Activated CD8-positive, alpha-beta T cell treated with anti-CD3 and anti-CD28 coated beads for 36 hours (primary cell): ENCODE results near the gene CYB5RL. TPM values are rescaled to one million over a fixed set of nuclear protein-coding genes. Genes with fewer than 3 reads are reported as not detected.
A peak's percentile ranks its signal among the peaks of the same experiment; 100 is the strongest.

Source experiments
- ATAC-seq: fragments of 200-7000 bp; cut with Tn5 transposase; one replicate; pipeline ENCODE4 v1.10.0; 2021; ENCODE audit warnings: mild to moderate bottlenecking, moderate library complexity
- CTCF ChIA-PET: fragments of 350-600 bp; sonication (Branson Sonifier 250); formaldehyde crosslinking; loops from one replicate; lab custom pipeline; 2021; ENCODE audit warnings: antibody characterized with exemption; lab: Charles Lee
- POLR2A ChIA-PET: fragments of 350-600 bp; sonication (Branson Sonifier 250); formaldehyde crosslinking; loops from one replicate; lab custom pipeline; 2021; ENCODE audit warnings: antibody characterized with exemption; lab: Charles Lee
- DNase-seq: peaks from one replicate; pipeline ENCODE4 v3.0.0-alpha.2; 2020
- H3K27ac Mint-ChIP-seq: one replicate; pipeline ENCODE4 v1.8.0; 2021; ENCODE audit warnings: mild to moderate bottlenecking, mixed read lengths
- H3K27me3 Mint-ChIP-seq: one replicate; pipeline ENCODE4 v1.8.0; 2021; ENCODE audit warnings: mixed read lengths
- H3K36me3 Mint-ChIP-seq: one replicate; pipeline ENCODE4 v1.8.0; 2021; ENCODE audit warnings: low read depth, mixed read lengths
- H3K4me1 Mint-ChIP-seq: one replicate; pipeline ENCODE4 v1.8.0; 2021; ENCODE audit warnings: low read depth, mixed read lengths
- H3K4me3 Mint-ChIP-seq: one replicate; pipeline ENCODE4 v1.8.0; 2021; ENCODE audit warnings: mild to moderate bottlenecking, moderate library complexity, mixed read lengths
- H3K9me3 Mint-ChIP-seq: one replicate; pipeline ENCODE4 v1.8.0; 2021; ENCODE audit warnings: mixed read lengths
- intact Hi-C: fragments of 100-400 bp; cut with micrococcal nuclease; formaldehyde crosslinking; loops from one replicate; pipeline ENCODE4 v1.10.0; 2022
- total RNA-seq, 2 experiments: library from RNA; stranded (reverse); gene quantifications; one replicate each; pipeline ENCODE4 v1.2.3, GENCODE V29; 2021
- TF ChIP-seq, protein P1 (sequence below): fragments of 200-600 bp; IDR thresholded peaks from one replicate; pipeline ENCODE4 v1.8.0; 2022; ENCODE audit warnings: antibody characterized with exemption, mild to moderate bottlenecking

Gene CYB5RL
- total RNA-seq, 2 experiments from 2014 or later: 11.4 to 12.6 TPM

DNA sequence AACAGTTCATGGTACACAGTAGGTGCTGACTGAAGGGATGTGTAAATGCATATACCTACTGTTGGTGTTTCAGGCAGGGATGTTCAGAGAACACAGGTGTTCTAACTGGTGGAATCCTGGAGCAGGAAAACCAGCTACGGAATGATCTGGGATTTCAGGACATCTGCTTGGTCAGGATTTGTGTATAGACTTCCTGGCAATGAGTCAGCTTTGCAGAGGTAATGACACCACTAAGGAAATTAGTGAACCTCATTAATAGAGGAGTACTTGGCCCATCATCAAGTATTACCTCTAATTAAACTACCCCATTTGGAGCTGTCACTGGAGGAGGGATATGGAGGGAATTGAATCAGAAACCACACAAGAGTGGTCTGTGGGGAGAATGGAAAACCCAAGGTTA is 7.5 kb upstream of the CYB5RL start:
- no peak for ATAC-seq
- CTCF ChIA-PET: no interaction called here
- H3K27ac Mint-ChIP-seq: no peak overlapping the region
- H3K9me3 Mint-ChIP-seq: no peaks in the 10 kb centered on the region
- H3K36me3 Mint-ChIP-seq: peaks cover 60% of the 10 kb centered on the region
- peaks cover 18% of the 10 kb centered on the region for H3K4me1 Mint-ChIP-seq
- DNase-seq: no peak
- TF ChIP-seq, protein P1, sequence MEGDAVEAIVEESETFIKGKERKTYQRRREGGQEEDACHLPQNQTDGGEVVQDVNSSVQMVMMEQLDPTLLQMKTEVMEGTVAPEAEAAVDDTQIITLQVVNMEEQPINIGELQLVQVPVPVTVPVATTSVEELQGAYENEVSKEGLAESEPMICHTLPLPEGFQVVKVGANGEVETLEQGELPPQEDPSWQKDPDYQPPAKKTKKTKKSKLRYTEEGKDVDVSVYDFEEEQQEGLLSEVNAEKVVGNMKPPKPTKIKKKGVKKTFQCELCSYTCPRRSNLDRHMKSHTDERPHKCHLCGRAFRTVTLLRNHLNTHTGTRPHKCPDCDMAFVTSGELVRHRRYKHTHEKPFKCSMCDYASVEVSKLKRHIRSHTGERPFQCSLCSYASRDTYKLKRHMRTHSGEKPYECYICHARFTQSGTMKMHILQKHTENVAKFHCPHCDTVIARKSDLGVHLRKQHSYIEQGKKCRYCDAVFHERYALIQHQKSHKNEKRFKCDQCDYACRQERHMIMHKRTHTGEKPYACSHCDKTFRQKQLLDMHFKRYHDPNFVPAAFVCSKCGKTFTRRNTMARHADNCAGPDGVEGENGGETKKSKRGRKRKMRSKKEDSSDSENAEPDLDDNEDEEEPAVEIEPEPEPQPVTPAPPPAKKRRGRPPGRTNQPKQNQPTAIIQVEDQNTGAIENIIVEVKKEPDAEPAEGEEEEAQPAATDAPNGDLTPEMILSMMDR: no peak
- no peaks in the 10 kb centered on the region for H3K27me3 Mint-ChIP-seq
- POLR2A ChIA-PET: interaction anchor here (0.6 kb wide), 1 partner anchor 109 kb away, joined by 6 read pairs; no protein-coding TSS in a partner anchor
- no peak overlapping the region for H3K4me3 Mint-ChIP-seq
- intact Hi-C loops: loop anchor here (10.0 kb wide), 1 partner anchor 198 kb away; the partner anchor contains the start of gene SSBP3

DNA sequence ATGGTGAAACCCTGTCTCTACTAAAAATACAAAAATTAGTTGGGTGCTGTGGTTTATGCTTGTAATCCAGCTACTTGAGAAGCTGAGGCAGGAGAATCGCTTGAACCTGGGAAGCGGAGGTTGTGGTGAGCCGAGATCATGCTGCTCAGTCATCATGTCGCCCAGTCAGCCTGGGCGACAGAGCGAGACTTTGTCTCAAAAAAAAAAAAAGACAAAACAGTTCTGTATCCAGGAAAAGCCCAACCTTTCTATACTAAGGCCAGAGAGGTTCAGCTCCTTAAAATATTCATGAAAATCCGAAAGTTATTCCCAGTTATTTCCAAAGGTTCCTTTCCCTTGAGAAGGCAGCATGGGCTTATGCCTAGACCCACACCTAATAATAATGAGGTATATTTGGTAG is 4.4 kb upstream of the CYB5RL start:
- no peak overlapping the region for H3K4me3 Mint-ChIP-seq
- H3K27ac Mint-ChIP-seq: no peak overlapping the region
- DNase-seq: no peak
- ChIA-PET POLR2A (interaction anchor here (0.8 kb wide), 2 partner anchors 14 to 64 kb away, joined by 3 read pairs; no protein-coding TSS in a partner anchor), CTCF (interaction anchor here (1.2 kb wide), 1 partner anchor 23 kb away, joined by 3 read pairs; no protein-coding TSS in a partner anchor)
- no peaks in the 10 kb centered on the region for H3K27me3 Mint-ChIP-seq
- no peaks in the 10 kb centered on the region for H3K9me3 Mint-ChIP-seq
- peaks cover 48% of the 10 kb centered on the region for H3K36me3 Mint-ChIP-seq
- peaks cover 35% of the 10 kb centered on the region for H3K4me1 Mint-ChIP-seq
- no peak for ATAC-seq
- intact Hi-C loops: loop anchor here (5.0 to 10.0 kb wide), 2 partner anchors 201 to 283 kb away; partner anchors contain the start of gene SSBP3
- TF ChIP-seq, protein P1: no peak

DNA sequence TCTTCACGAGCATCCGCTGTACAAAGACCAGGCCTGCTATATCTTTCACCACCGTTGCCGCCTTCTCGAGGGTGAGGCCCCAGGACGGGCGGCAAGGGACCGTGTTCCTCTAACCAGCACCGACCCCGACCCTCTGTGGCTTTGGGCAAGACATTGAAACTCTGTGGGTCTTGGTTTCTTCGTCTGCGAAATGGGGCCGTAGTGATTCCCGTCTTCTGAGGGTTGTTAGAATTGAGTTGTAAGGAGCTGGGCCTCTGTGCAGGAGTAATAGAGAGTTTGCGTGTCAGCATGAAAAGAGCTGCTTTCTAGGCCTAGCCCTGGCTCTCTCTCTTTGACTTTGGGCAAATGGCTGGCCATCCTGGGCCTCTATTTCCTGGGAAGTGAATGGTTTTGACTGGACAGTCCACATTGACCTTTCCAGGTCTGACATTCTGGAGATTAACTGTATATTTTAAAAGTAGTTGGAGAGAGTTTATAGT is 728 bp upstream of the CYB5RL start:
- Mint-ChIP-seq H3K36me3 (peaks cover 24% of the 10 kb centered on the region), H3K27me3 (no peaks in the 10 kb centered on the region), H3K9me3 (no peaks in the 10 kb centered on the region), H3K4me1 (peaks cover 28% of the 10 kb centered on the region), H3K27ac (peak overlapping the region; percentile 84), H3K4me3 (peak overlapping the region; percentile 94)
- ChIA-PET POLR2A (interaction anchor here (0.6 to 2.3 kb wide), 9 partner anchors 10 to 563 kb away, joined by 3 to 7 read pairs (median 3); partner anchors contain the start of gene PARS2), CTCF (interaction anchor here (1.1 to 3.8 kb wide), 6 partner anchors 19 to 299 kb away, joined by 3 to 20 read pairs (median 8); partner anchors contain the start of gene SSBP3)
- ATAC-seq: no peak
- TF ChIP-seq, protein P1: no peak
- intact Hi-C loops: loop anchor here (5.0 to 10.0 kb wide), 2 partner anchors 204 to 287 kb away; partner anchors contain the start of gene SSBP3
- peak; percentile 28 for DNase-seq

DNA sequence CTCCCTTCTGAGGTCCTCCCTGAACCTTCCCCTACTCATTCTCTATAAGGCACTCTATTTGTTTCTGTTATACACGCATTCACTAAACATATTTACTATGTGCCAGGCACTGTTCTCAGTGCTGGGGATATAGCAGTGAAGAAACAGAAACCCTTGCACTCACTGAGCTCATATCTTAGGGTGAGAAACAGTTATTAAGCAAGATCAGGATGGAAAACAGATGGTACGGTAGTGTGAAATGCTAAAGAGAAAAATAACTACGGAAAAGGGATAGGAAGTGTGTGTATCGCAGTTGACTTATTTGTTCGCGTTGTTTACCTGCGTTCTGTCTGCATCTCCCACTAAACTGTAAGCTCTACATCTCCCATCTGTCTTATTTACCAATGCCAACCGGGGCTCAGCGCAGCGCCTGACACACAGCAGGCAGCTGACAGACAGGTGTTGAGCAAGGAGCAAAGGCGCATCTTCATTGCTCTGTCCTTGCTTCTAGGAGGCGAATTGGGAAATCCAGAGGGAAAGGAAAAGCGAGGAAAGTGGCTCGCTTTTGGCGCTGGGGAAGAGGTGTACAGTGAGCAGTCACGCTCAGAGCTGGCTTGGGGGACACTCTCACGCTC is 572 bp downstream of the CYB5RL start:
- TF ChIP-seq, protein P1: no peak
- peak; percentile 14 for DNase-seq
- Mint-ChIP-seq H3K9me3 (no peaks in the 10 kb centered on the region), H3K4me1 (peaks cover 28% of the 10 kb centered on the region), H3K27me3 (no peaks in the 10 kb centered on the region), H3K27ac (peak overlapping the region; percentile 84), H3K4me3 (peak overlapping the region; percentile 94), H3K36me3 (peaks cover 19% of the 10 kb centered on the region)
- intact Hi-C loops: no loop called here
- ChIA-PET CTCF (interaction anchor here (1.2 to 3.8 kb wide), 5 partner anchors 17 to 300 kb away, joined by 4 to 20 read pairs (median 10); partner anchors contain the start of gene SSBP3), POLR2A (interaction anchor here (0.7 to 2.3 kb wide), 13 partner anchors 8 to 565 kb away, joined by 3 to 7 read pairs (median 3); partner anchors contain the start of gene PARS2)
- peak; percentile 2 for ATAC-seq
